OCI-LY3 (cell line): ENCODE measurements around the gene ZNF208.

Experiments
- H2AFZ ChIP-seq: fragments of 200-600, 300-600 bp; shearing (Covaris generic); 2 replicates; pipeline ENCODE4 v1.6.0; 2014; ENCODE audit warnings: antibody characterized with exemption, low read depth, low read length
- H3K27ac ChIP-seq: fragments of 200-600, 300-600 bp; sonication (generic); 2 replicates; pipeline ENCODE4 v1.5.1; 2014; ENCODE audit warnings: mild to moderate bottlenecking, low read length, moderate library complexity, mixed read lengths
- H3K27me3 ChIP-seq: fragments of 200-600, 300-600 bp; sonication (generic); 2 replicates; pipeline ENCODE4 v1.6.1; 2014; ENCODE audit warnings: low read depth, low read length, mixed read lengths
- H3K36me3 ChIP-seq: fragments of 200-600, 300-600 bp; sonication (generic); replicated peaks from 2 replicates; pipeline ENCODE3; 2014; ENCODE audit warnings: low read depth, low read length, mixed read lengths
- H3K4me1 ChIP-seq: fragments of 300-600, 200-600 bp; sonication (generic); 2 replicates; pipeline ENCODE4 v1.6.1; 2014; ENCODE audit warnings: low read length, mixed read lengths
- H3K4me2 ChIP-seq: fragments of 200-600, 300-600 bp; sonication (generic); 2 replicates; pipeline ENCODE4 v1.6.1; 2014; ENCODE audit warnings: low read length, mixed read lengths
- H3K4me3 ChIP-seq: fragments of 300-600, 200-600 bp; sonication (generic); 2 replicates; pipeline ENCODE4 v1.5.1; 2014; ENCODE audit warnings: antibody characterized with exemption, mild to moderate bottlenecking, low read length, moderate library complexity
- H3K79me2 ChIP-seq: fragments of 300-600, 200-600 bp; shearing (Covaris generic); 2 replicates; pipeline ENCODE4 v1.6.1; 2014; ENCODE audit warnings: mild to moderate bottlenecking, low read length, mixed read lengths
- H3K9ac ChIP-seq: fragments of 300-600, 200-600 bp; shearing (Covaris generic); 2 replicates; pipeline ENCODE4 v1.6.0; 2014; ENCODE audit warnings: mild to moderate bottlenecking, low read length, moderate library complexity
- H3K9me3 ChIP-seq: fragments of 200-600, 300-600 bp; shearing (Covaris generic); 2 replicates; pipeline ENCODE4 v1.6.1; 2014; ENCODE audit warnings: low read length, mixed read lengths; ENCODE audit not compliant: insufficient read depth
- H4K20me1 ChIP-seq: fragments of 200-600, 300-600 bp; sonication (generic); 2 replicates; pipeline ENCODE4 v1.6.1; 2016; ENCODE audit warnings: low read length, mixed read lengths; ENCODE audit not compliant: insufficient read depth
- CTCF ChIP-seq: fragments of 200-600, 300-600 bp; sonication (generic); IDR thresholded peaks from 2 replicates; pipeline ENCODE4 v1.5.1; 2014; ENCODE audit warnings: antibody characterized with exemption, low read length, low read depth
- EZH2phosphoT487 ChIP-seq: fragments of 200-600 bp; shearing (Covaris generic); IDR thresholded peaks from 2 replicates; pipeline ENCODE4 v1.6.1; 2018; ENCODE audit warnings: antibody characterized with exemption, mixed run types, low read depth

Gene ZNF208

GRCh38 chr19:21970466-21970865 is 40.3 kb downstream of the ZNF208 start:
- no peak overlapping the region for H3K9ac ChIP-seq
- H3K27ac ChIP-seq, result no peak overlapping the region
- no peaks in the 10 kb centered on the region for H3K79me2 ChIP-seq
- no peaks in the 10 kb centered on the region for H3K4me1 ChIP-seq
- TF ChIP-seq CTCF, result no peak
- no peak for TF ChIP-seq EZH2phosphoT487
- H3K4me3 ChIP-seq, result no peak overlapping the region
- no peaks in the 10 kb centered on the region for H4K20me1 ChIP-seq
- H3K4me2 ChIP-seq, result no peak overlapping the region
- no peak overlapping the region for H2AFZ ChIP-seq
- no peaks in the 10 kb centered on the region for H3K27me3 ChIP-seq
- H3K36me3 ChIP-seq, result no peaks in the 10 kb centered on the region
- H3K9me3 ChIP-seq, result peaks cover 15% of the 10 kb centered on the region

- H3K4me1 ChIP-seq, result no peaks in the 10 kb centered on the region
- no peak overlapping the region for H2AFZ ChIP-seq
- no peaks in the 10 kb centered on the region for H4K20me1 ChIP-seq
- TF ChIP-seq EZH2phosphoT487 (no peak), CTCF (no peak)
- no peaks in the 10 kb centered on the region for H3K79me2 ChIP-seq
- no peak overlapping the region for H3K4me2 ChIP-seq
- no peaks in the 10 kb centered on the region for H3K27me3 ChIP-seq
- H3K27ac ChIP-seq, result no peak overlapping the region
- peaks cover 29% of the 10 kb centered on the region; the same call in 1 of the 2 replicates for H3K9me3 ChIP-seq
- no peak overlapping the region for H3K4me3 ChIP-seq
- H3K9ac ChIP-seq, result no peak overlapping the region
- H3K36me3 ChIP-seq, result no peaks in the 10 kb centered on the region
Measured at GRCh38 chr19:21947775-21948174, 63.0 kb downstream of the ZNF208 start.

- H2AFZ ChIP-seq, result no peak overlapping the region
- H3K4me3 ChIP-seq, result no peak overlapping the region
- no peaks in the 10 kb centered on the region for H3K27me3 ChIP-seq
- H3K79me2 ChIP-seq, result no peaks in the 10 kb centered on the region
- H3K4me2 ChIP-seq, result no peak overlapping the region
- TF ChIP-seq CTCF (no peak), EZH2phosphoT487 (no peak)
- no peak overlapping the region for H3K27ac ChIP-seq
- 0 out of 2 replicates have a peak, but pooled peaks cover 3% of the 10 kb centered on the region for H3K9me3 ChIP-seq
- no peaks in the 10 kb centered on the region for H3K4me1 ChIP-seq
- no peaks in the 10 kb centered on the region for H3K36me3 ChIP-seq
- no peak overlapping the region for H3K9ac ChIP-seq
- H4K20me1 ChIP-seq, result no peaks in the 10 kb centered on the region
Measured at GRCh38 chr19:21940684-21941083, 70.1 kb downstream of the ZNF208 start.

GRCh38 chr19:21934593-21934992 is 76.2 kb downstream of the ZNF208 start:
- no peak for TF ChIP-seq CTCF
- H3K9me3 ChIP-seq, result peaks cover 4% of the 10 kb centered on the region; the same call in 1 of the 2 replicates

More at GRCh38 chr19:21934593-21934992, 76.2 kb downstream of the ZNF208 start:
- Histone ChIP-seq H3K4me2 (no peak overlapping the region), H3K27ac (no peak overlapping the region), H3K9ac (no peak overlapping the region), H4K20me1 (no peaks in the 10 kb centered on the region), H2AFZ (no peak overlapping the region), H3K79me2 (no peaks in the 10 kb centered on the region), H3K4me3 (no peak overlapping the region), H3K4me1 (no peaks in the 10 kb centered on the region), H3K36me3 (no peaks in the 10 kb centered on the region), H3K27me3 (no peaks in the 10 kb centered on the region)
